KBM-7 (cell line): Measurements from ENCODE around the gene PTCRA.
A peak's percentile ranks its signal among the peaks of the same experiment; 100 is the strongest.

ENCODE experiments used
- DNase-seq: peaks from one replicate; pipeline ENCODE4 v3.0.0-alpha.2; 2015
- in situ Hi-C: fragments of 300-500 bp; cut with MboI; formaldehyde crosslinking; loops from 2 replicates; pipeline ENCODE4 v1.14.3; 2020; ENCODE audit warnings: low sequenced_read_pairs, low pct_unique_long_range_greater_than_20kb, mixed read lengths

Gene PTCRA

DNA sequence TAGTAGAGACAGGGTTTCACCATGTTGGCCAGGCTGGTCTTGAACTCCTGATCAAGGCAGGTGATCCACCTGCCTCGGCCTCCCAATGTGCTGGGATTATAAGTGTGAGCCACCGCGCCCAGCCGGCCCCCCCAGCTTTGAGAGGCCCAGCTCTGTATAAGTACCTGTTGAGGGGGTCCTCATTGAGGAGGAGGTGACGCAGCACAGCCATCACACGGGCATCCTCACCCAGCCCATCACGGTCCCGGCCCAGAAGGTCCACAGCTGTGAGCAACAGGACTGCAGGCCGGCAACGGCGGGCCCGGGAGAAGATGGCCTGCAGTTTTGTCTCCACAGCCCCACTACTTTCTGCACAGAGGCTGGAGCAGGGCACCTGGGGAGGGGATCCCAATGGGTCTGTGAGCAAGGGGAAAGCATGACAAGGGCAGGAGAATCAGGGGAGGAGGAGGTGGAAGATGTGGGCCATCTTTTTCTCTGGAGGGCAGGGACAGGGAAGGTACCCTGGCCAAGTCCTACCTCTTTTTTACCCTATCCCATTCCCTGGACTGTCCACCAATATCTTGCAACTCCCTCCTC, 52.4 kb downstream of the PTCRA start:
- DNase-seq, result no peak
- in situ Hi-C loops, result no loop called here

DNA sequence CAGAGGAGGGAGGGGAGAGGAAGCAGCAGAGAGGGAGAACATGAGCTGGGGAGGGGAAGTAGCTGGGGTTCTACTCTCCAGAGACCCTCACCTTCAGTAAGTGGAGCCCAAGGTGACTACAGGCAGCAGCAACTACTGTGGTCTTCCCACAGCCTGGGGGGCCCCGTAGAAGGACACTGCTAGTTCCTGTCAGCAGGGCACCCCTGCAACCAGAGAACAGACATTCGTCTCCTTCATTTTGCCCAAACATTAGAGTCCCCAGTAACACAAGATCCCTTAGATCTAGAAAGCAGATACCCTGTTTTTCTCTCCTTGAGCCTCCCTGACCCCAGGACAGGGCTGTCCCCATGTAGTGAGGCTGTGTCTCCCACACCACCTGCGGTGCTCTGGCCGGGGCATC, 52.9 kb downstream of the PTCRA start:
- in situ Hi-C loops, result no loop called here
- no peak for DNase-seq

- in situ Hi-C loops, result no loop called here
- DNase-seq, result no peak
These were observed 53.6 kb downstream of the PTCRA start for GRCh38 chr6:42969431-42969830.

- no peak for DNase-seq
- in situ Hi-C loops, result no loop called here
These were observed 54.1 kb downstream of the PTCRA start for GRCh38 chr6:42969934-42970333.

DNA sequence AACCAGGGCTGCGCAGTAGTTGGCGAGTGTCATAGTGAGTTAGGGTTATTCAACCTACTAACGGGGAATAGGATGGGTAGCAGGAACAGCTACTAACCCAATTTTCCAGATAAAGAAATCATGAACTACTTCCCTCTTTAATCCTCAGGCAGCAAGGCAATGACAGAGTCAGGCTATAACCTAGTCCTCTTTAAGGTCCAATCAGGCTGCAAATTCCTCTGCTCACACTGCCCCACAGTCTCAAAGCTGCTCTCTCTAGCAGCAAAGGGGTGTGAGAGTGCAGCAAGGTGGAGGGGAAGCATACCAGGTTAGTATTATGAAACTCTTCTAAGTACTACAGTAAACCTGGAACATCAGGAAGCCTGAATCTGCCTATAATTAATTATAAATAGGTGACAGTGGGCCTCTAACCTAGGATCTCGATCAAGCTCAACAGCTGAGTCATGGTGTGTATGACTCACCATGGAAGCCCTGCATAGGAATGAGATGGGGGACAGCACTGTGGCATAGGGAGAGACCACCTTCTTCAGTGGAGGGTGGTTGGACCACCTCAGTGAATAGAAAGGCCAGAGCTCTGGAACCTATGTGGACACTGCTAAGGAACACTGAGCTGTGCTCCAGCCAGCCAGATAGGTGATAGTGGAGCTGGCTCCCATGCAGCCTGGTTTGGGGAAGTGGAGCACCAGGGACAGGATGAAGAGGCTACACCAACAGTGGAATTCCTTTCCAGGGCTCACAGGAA, 55.2 kb downstream of the PTCRA start:
- in situ Hi-C loops, result no loop called here
- peak; percentile 26 for DNase-seq

DNA sequence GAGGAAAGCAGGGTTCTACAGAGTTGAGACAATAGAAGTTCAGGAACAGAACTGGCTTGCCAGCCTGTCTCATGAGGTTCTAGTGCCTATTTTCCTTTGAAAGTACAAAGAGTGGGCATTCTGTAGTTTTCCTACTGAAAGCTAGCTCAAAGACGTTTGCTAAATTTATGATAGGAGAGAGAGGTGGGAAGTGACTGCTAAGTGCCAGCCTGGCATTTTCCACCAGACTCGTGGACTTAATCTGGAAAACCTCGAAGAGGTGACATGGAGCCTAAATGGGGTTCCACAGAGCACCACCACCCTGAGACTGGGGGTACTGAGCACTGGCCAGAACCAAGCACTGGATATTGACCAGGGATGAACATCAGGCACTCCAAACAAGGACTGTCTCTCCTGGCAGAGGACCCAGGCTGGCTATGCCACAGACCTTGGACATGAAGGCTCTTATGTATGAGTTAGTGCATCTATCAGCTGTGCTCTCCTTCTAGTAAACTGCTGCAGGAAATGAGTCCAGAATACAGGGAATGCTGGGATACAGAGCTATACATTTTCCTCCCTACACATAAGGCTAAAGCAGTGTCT, 56.0 kb downstream of the PTCRA start:
- no peak for DNase-seq
- in situ Hi-C loops, result no loop called here

DNA sequence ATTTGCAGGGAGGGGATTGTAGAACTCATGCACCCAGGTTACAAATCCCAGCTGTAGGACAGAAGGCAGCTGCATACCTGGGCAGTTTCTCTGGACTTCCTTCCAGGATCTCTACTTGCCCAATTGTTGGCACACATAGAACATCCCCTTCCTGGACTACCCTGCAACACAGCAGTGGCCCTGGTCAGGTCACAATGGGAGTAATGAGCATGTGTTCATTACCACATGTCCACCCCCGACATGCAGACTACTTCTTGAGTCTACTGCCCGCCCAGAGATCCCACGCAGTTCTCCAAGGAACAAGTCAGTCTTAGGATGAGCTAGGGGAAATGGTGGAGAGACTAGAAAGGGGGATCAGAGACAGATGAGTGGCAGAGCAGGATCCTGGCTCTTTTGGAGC, 58.1 kb downstream of the PTCRA start:
- DNase-seq, result no peak
- in situ Hi-C loops, result no loop called here

DNA sequence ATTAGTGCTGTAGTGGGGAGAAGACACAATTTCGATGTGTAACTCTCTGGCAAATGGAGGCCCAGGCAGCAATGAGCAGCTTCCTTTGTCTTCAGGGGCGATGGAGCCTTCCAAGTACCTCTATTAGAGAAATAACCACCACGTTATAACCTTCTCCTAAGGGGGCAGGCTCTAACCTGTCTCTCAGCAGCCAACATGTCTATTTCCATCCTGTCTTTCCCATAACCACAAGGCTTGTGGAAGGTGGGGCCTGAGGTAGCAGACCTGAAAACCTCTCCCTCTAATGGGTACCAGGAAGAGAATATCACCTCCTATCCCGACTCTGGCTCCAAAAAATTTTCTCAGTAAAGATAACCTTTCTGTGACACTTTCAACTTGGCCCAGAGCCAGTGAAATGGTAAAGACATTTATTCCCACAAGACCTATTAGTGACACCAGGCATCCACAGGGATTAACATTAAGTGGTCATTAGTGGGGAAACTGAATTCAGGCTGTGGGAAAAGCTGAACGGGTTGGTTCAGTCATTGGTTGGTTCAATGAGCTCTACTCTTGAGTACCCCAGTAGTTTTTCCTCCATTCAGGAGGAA, 59.2 kb downstream of the PTCRA start:
- DNase-seq, result no peak
- in situ Hi-C loops, result no loop called here
